Endothelial cell (in vitro differentiated cells): ENCODE data around the gene RARS1. TPM values are rescaled to one million over a fixed set of nuclear protein-coding genes. Genes with fewer than 3 reads are reported as not detected.

Experiments
- DNase-seq: peaks from one replicate; pipeline ENCODE4 v3.0.0; 2021; ENCODE audit warnings: low spot score
- H3K27ac Mint-ChIP-seq: one replicate; pipeline ENCODE4 v1.8.0; 2021; ENCODE audit warnings: mixed read lengths, inconsistent platforms; ENCODE audit not compliant: unreplicated experiment
- H3K27me3 Mint-ChIP-seq: one replicate; pipeline ENCODE4 v1.8.0; 2021; ENCODE audit warnings: mild to moderate bottlenecking, moderate library complexity, mixed read lengths, inconsistent platforms; ENCODE audit not compliant: unreplicated experiment
- H3K36me3 Mint-ChIP-seq: one replicate; pipeline ENCODE4 v1.8.0; 2021; ENCODE audit warnings: mild to moderate bottlenecking, low read depth, mixed read lengths, inconsistent platforms; ENCODE audit not compliant: unreplicated experiment
- H3K4me1 Mint-ChIP-seq: one replicate; pipeline ENCODE4 v1.8.0; 2021; ENCODE audit warnings: mild to moderate bottlenecking, mixed read lengths, inconsistent platforms; ENCODE audit not compliant: unreplicated experiment
- H3K4me3 Mint-ChIP-seq: one replicate; pipeline ENCODE4 v1.8.0; 2021; ENCODE audit warnings: mild to moderate bottlenecking, mixed read lengths, inconsistent platforms; ENCODE audit not compliant: unreplicated experiment
- H3K9me3 Mint-ChIP-seq: one replicate; pipeline ENCODE4 v1.8.0; 2021; ENCODE audit warnings: mixed read lengths, inconsistent platforms; ENCODE audit not compliant: unreplicated experiment
- CTCF ChIP-seq: fragments of 200-600 bp; sonication (generic); IDR thresholded peaks from one replicate; pipeline ENCODE4 v1.5.0; 2021; ENCODE audit warnings: antibody characterized with exemption; ENCODE audit not compliant: unreplicated experiment
- total RNA-seq: library from RNA; stranded (reverse); fragmentation: NEBNext Ultra II Directional; extraction: Animal tissue kit (Norgen Biotek cat#: 25700); gene quantifications from one replicate; pipeline ENCODE4 v1.2.1, GENCODE V29; 2021; ENCODE audit not compliant: unreplicated experiment

Gene RARS1
- total RNA-seq, 1 donor from 2014 or later = 88.5 TPM

GRCh38 chr5:168446983-168447619 is 39.2 kb upstream of the RARS1 start:
- Mint-ChIP-seq H3K36me3 (no peaks in the 10 kb centered on the region), H3K27me3 (peaks cover 3% of the 10 kb centered on the region), H3K4me1 (no peaks in the 10 kb centered on the region), H3K9me3 (no peaks in the 10 kb centered on the region), H3K27ac (no peak overlapping the region), H3K4me3 (no peak overlapping the region)
- DNase-seq = no peak
- TF ChIP-seq CTCF = no peak

- H3K9me3 Mint-ChIP-seq = no peaks in the 10 kb centered on the region
- no peak overlapping the region for H3K4me3 Mint-ChIP-seq
- H3K36me3 Mint-ChIP-seq = no peaks in the 10 kb centered on the region
- no peak for DNase-seq
- TF ChIP-seq CTCF = no peak
- no peak overlapping the region for H3K27ac Mint-ChIP-seq
- H3K27me3 Mint-ChIP-seq = peaks cover 3% of the 10 kb centered on the region
- no peaks in the 10 kb centered on the region for H3K4me1 Mint-ChIP-seq
Observed at GRCh38 chr5:168447808-168448207, 38.5 kb upstream of the RARS1 start.

GRCh38 chr5:168449166-168449565 is 37.1 kb upstream of the RARS1 start:
- H3K4me3 Mint-ChIP-seq = no peak overlapping the region
- H3K27ac Mint-ChIP-seq = no peak overlapping the region
- no peaks in the 10 kb centered on the region for H3K9me3 Mint-ChIP-seq
- no peak for DNase-seq
- TF ChIP-seq CTCF = no peak
- no peaks in the 10 kb centered on the region for H3K4me1 Mint-ChIP-seq
- peaks cover 3% of the 10 kb centered on the region for H3K27me3 Mint-ChIP-seq
- no peaks in the 10 kb centered on the region for H3K36me3 Mint-ChIP-seq

- Mint-ChIP-seq H3K4me1 (no peaks in the 10 kb centered on the region), H3K4me3 (no peak overlapping the region), H3K36me3 (no peaks in the 10 kb centered on the region), H3K27me3 (no peaks in the 10 kb centered on the region), H3K27ac (no peak overlapping the region), H3K9me3 (no peaks in the 10 kb centered on the region)
- DNase-seq = no peak
- no peak for TF ChIP-seq CTCF
Observed at GRCh38 chr5:168451565-168451964, 34.7 kb upstream of the RARS1 start.

- no peaks in the 10 kb centered on the region for H3K36me3 Mint-ChIP-seq
- no peak for DNase-seq
- peaks cover 3% of the 10 kb centered on the region for H3K27me3 Mint-ChIP-seq
- H3K27ac Mint-ChIP-seq = no peak overlapping the region
- no peaks in the 10 kb centered on the region for H3K4me1 Mint-ChIP-seq
- TF ChIP-seq CTCF = no peak
- no peak overlapping the region for H3K4me3 Mint-ChIP-seq
- no peaks in the 10 kb centered on the region for H3K9me3 Mint-ChIP-seq
Observed at GRCh38 chr5:168455201-168455600, 31.1 kb upstream of the RARS1 start.
